Measurements from ENCODE around the gene RBMX.
"Not testable (repeated sequence)": the region's sequence is repeated elsewhere in the genome, so short reads cannot be mapped to it uniquely, and the experiment has no call there.

Gene RBMX

DNA sequence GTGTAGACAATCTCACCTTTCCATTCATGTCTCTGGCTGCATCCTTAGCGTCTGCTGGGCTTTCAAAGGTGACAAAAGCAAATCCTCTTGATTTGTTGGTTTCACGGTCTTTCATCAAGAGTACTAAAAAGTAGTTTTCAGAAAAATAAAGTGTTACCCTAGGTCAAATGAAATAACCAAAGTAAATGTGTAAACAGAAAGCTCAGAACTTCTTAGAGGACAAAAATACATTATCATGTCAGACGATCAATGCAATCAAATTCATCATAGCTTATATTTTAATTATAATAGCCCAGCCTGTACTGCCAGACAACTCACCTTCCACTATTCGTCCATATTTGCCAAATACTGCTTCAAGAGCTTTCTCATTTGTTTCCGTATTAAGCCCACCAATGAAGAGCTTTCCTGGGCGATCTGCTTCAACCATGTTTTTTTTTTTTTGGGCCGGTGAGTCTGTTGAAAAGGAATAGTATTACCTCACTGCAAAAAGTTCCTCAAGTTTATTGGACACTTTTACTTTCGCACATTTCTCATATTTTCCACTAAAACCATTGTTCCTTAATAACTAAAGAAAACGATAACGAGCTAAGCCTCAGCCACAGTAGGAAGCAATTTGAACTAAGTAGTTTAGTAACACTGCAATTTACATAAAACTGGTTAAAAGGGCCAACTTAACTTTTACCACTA is 1.4 kb downstream of the RBMX start:
- DNase-seq, result no peak

DNA sequence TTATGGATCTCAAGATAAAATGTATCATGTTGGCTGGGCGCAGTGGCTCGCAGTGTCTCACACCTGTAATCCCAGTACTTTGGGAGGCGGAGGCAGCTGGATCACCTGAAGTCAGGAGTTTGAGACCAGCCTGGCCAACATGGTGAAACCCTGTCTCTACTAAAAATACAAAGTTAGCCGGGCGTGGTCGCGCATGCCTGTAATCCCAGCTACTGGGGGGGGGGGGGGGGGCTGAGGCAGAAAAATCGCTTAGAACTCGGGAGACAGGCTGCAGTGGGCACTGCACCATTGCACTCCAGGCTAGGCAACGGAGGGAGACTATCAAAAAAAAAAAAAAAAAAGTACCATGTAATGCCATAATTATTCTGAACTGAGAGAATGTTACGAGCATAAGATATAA is 2.1 kb downstream of the RBMX start:
- DNase-seq, result no peak

DNA sequence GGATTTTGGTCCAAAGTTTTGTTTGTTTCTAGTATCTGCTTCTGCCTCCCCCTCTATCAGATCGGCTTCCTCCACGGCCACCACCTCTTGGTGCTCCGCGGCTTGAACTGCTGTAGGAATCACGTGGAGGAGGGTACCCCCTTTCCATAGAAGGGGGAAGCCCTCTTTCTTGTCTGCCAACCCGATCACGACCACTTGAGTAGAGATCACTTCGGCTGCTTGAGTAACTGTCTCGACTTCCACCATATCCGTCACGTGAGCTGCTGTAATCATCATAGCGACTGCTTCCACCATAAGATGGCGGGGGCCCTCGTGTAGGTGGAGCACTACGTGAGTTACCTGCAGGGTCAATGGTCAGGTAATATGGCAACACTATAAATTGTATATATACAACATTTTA is 6.4 kb downstream of the RBMX start:
- not testable (repeated sequence) for DNase-seq

DNA sequence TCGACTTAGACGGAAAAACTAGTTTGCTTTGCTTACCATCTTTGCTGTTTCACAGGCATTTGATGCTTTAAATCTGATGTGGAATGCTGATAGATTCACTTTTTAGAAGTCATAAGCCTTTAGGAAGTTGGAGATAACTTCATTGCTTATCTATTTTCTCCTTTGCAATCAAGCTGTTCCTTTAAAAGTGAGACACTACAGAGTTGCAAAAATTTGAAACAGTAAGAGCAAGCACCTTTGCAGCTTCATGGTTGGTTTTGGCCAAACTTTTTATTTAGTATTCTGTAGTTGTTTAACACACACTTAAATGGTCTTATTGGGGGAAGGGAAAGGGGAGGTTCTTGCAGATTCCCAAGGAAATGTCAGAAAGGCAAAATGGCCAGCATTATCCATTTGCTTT is 7.3 kb downstream of the RBMX start:
- not testable (repeated sequence) for DNase-seq

DNA sequence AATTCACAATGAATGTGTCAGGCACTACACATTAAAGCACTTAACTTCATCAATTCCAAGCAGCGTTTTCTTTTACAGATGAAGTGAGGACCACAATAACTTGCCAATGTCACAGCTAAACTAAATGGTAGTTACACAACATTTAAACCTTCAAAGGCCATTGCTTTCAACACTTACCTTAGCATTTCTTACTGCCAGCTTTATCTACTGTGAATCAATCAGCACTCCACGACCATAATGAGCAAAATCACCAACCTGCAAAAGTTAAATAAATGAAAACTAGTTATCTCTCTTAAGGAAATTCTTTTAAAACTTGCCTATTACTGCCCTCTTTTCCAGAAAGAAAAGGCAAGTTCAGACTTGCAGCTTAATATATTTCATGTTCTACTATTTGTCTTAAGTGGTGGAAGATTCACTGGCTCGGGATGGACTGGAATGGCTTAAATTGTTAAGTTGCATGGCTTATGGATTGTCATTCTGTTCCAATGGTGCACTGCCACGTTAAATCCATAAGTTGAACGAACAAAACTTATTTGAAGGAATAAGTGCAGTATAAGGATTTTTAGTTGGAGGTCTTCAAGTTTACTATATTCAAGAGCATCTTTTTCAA is 8.3 kb downstream of the RBMX start:
- no peak for DNase-seq

DNA sequence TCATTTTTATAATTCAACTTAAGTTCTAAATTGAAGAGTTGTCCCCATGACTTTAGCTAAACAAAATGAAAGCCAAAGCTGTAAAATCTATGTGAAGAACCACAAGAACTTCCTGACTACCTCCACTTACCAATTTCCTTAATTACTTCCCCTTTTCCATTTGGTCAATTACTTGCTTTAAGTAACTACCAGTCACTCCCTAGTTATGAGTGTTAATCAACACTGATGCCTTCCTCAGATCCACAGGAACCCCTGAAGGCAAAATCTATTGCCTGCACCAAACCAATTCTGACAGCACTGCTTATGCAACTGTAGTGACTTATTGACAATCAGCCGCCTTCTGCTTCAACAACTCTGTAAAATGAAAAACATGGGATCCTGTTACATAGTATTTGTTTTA is 10.5 kb downstream of the RBMX start:
- no peak for DNase-seq

DNA sequence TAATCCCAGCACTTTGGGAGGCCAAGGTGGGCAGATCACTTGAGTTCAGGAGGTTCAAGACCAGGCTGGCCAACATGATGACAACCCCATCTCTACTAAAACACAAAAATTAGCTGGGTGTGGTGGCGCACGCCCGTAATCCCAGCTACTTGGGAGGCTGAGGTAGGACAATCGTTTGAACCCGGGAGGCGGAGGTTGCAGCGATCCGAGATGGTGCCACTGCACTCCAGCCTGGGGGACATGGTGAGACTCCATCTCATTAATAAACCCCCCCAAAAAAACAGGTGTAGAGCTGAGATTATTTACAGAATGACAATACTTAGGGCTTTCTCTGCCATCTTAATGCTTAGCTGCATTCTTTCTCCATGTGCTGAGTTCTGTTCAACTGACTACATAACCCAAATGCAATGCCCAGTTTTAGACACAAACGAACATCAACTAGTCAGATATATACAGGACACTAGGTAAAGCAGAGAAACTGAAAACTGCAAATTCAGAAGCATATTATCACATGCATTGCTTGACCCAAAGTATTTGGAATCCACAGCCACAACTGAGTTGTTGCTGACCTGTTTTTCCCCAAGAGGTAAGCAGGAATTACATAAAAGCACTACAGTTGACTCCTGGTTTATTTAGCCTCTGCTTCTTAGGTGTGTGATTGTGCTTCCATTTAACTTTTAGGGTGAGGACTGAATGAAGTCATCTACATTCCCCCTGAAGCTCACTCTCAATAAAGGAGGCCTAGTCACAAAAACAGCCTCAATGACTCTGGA is 12.1 kb downstream of the RBMX start:
- no peak for DNase-seq

DNA sequence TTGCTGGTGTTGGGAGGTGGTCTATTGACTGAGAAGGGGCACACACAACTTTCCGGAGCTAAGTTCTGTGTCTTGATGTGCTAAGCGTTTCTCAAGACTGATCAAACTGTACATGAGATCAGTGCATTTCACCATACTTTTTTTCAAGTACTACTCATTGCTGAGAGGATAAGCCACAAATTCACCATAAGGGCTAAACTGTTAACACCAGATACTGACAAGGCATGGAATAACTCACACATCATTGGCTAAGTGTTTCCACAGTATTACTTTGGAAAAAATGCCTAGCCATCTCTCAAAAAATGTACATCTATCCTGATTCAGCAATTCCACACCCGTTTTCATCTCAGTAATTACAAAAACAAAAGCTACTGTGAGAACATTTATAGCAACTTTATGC is 13.0 kb downstream of the RBMX start:
- no peak for DNase-seq

DNA sequence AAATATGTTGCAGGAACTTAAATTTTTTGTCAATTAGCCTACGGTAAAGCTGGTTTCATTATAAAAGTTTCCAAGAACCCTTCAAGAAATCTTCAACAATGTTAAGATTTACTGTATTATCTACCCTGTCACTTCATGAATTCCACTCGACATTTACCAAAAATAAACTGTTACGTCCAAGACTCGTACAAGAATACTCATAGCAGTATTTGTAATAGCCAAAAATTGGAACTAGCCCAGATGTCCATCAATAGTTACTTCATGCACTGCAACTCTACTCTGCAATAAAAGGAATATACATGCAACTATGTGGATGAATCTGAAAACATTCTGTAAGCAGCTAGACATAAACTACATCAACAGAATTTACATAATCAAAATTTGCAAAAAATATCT is 13.4 kb downstream of the RBMX start:
- DNase-seq, result no peak

DNA sequence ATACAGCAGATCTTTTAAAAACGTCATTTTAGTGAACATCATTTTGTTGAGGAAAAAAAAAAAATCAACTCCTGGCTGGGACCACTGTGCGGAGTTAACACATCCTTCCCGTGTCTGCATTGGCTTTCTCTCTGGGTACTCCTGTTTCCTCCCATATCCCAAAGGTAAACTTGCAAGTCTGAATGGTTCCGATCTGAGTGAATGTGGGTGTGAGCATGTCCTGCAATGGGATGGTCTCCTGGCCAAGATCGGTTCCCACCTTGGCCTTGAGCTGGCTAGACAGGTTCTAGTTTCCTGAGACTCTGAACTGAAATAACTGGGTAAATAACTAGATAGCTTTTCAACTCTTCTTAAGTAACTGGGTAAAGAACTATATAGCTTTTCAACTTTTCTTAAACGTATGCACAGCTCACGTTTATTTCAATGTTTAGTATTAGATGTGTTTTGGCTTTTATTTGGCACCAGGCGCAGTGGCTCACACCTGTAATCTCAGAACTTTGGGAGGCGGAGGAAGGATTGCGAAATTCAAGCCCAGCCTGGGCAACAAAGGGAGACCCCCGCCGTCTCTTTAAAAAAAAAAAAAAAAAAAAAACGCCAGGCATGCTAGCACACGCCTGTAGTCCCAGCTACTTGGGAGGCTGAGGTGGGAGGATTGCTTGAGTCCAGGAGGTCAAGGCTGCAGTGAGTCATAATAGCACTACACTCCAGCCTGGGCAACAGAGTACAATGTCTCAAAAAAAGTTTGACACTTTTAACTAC is 14.0 kb downstream of the RBMX start:
- no peak for DNase-seq

DNA sequence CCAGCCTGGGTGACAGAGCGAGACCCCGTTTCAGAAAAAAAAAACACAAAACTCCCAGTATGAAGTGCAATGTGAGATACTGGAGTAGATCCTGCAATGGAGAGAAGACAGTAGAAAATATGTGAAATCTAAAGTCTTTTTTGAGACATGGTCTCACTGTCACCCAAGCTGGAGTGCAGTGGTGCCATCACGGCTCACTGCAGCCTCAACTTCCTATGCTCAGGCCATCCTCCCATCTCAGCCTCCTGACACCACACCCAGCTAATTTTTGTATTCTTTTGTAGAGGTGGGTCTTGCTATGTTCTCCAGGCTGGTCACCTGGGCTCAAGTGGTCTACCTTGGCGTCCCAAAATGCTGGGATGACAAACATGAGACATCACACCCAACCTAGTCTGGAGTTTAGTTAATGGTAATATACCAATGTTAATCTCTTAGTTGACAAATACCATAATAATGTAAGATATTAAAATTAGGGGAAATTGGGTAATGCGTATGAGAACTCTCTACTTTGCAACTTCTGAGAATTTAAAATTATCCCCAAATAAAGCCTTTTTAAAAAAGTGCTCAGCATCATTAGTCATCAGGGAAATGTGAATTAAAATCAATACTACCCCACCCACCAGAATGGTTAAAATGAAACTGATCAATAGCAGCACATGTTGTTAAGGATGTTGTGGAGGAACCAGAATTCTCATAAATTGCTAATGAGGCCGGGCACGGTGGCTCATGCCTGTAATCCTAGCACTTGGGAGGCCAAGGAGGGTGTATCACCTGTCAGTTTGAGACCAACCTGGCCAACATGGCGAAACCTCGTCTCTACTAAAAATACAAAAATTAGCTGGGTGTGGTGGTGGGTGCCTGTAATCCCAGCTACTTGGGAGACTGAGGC is 15.0 kb downstream of the RBMX start:
- no peak for DNase-seq

DNA sequence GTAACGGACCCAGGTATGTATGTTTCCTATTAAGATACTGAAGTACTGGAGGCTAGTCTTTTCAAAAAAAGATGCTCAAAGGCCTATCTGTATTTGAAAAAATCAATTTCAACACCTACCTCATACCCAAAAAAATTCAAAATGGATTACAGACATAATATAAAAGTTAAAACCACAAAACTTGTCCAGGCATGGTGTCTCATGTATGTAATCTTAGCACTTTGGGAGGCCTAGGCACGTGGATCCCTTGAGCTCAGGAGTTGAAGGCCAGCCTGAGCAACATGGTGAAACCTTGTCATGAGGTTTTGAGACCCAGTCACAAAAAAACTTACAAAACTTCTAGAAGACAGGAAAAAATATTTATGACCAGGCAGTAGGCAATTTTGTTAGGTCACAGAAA is 16.7 kb downstream of the RBMX start:
- DNase-seq, result no peak

DNA sequence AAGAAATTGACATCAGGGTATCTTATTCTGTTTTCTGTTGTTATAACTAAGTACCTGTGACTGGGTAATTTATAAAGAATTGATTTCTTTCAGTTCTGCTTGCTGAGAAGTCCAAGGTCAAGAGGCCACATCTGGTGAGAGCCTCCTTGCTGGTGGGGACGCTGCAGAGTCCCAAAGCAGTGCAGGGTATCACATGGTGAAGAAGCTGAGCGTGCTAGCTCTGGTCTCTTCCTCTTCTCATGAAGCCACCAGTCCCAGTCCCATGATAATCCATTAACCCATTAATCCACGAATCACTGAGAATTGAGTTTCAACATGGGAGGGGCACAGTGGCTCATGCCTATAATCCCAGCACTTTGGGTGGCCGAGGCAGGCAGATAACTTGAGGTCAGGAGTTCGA is 18.0 kb downstream of the RBMX start:
- no peak for DNase-seq

DNA sequence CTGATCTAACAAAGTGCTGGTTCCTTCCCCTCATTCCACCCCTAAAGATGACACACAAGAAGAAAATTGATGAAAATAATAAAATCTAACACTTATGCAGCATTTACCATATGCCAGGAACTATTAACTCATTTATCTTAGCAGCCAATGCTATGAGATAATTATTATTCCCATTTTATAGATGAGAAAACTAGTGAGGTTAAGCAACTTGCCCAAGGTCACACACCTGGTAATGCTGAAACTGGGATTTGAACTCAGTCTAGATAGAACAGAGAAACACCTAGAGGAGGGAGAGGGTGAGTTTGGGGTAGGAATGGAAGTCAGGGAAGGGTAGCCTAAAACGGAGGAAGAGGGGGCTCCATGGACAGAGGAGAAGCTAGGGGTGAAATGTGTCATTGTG is 18.6 kb downstream of the RBMX start:
- no peak for DNase-seq

DNA sequence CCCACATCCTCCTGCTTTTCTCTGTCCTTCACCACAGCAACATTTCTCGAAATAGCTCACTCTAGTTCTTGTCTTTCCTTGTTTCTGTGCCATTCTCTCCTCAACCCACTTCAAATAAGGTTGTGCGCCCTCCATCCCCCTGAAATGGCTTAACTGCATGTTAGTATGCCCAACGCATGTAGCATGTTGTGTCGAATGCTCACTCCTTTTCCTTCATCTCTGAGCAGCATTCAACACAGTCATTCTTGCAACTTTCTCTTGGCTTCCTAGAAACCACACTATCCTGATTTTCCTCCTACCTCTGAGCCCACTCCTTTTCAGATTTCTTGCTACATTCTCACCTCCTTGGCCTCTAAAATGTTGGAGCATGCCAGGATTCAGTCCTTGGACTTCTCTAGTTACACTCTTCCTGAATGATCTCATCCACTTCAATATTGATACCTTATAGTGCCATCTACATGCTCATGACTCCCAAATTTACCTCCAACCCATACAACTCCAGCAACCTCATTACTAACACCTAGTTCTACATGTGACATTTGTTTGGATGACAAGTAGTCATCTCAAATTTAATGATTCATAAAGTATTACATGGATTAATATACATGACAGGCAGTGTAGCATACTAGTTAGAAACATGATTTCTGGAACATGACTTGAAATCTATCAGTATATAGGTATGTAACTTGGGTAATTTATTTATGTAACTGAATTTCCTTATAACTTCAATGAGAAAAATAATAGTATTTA is 22.3 kb downstream of the RBMX start:
- DNase-seq, result no peak

DNA sequence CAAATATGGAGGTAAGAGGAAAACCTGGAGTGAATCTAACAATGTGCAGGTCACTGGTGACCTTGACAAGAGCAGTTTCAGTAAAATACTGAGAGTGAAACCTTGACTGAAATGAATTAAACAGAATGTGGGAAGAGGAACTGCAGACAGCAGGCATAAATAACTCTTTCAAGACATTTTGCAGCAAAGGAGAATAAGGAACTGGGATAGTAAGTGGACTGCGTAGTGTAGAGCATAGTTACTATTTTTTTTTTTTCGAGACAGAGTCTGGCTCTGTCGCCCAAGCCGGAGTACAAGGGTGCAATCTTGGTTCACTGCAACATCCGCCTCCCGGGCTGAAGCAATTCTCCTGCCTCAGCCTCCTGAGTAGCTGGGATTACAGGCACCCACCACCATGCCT is 24.0 kb downstream of the RBMX start:
- DNase-seq, result no peak

DNA sequence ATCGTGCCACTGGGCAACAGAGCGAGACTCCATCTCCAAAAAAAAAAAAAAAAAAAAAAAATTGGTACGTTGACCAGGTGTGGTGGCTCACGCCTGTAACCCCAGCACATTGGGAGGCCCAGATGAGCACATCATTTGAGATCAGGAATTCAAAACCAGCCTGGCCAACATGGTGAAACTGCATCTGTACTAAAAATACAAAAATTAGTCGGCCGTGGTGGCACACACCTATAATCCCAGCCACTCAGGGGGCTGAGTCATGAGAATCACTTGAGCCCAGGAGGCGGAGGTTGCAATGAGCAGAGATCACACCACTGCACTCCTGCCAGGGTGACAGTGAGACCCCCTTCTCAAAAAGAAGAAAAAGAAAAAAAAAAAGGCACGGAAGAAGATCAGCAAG is 24.5 kb downstream of the RBMX start:
- DNase-seq, result no peak

DNA sequence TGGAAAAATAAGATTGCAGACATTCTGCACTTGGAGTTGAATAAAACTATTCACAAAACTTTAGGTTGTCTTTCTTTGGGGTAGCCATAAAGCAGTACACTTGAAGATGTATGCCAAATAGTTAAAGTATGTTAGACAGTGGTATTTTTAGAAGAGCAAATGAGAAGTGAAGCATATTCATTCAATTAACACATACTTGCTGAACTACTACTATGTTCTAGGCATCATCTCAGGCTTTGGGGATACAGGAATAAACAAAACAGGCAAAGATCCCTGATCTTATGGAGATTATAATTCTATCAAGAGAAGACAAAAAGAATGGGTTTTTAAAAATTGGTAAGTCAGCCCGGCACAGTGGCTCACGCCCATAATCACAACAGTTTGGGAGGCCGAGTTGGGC is 29.0 kb downstream of the RBMX start:
- no peak for DNase-seq

DNA sequence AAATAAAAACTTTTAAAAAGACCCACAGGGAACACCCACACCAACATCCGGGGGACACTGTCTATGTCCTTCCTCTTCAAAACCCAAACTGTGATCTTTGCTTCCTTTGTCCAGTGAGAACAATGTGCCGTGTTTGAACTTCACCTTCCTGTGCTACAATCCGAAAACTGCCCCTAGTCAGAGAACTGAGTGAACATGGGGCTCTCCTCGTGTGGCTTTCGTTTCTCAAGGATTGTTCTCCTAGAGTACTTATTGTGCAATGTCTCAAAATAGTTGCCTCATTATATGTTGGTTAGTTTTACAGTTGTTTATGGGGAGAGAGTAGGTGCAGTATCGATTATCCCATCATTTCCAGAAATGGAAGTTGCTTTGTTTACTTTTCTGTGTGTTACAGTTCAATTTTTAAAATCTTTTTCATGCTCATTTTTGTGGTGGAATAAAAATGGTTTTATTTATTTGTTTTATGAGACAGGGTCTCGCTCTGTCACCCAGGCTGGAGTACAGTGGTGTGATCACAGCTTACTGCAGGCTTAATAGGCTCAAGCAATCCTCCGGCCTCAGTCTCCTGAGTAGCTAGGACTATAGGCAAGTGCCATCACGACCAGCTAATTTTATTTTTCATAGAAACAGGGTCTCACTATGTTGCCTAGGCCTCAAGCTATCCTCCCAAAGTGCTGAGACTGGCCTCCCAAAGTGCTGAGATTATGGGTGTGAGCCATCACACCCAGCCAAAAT is 29.9 kb downstream of the RBMX start:
- DNase-seq, result no peak

DNA sequence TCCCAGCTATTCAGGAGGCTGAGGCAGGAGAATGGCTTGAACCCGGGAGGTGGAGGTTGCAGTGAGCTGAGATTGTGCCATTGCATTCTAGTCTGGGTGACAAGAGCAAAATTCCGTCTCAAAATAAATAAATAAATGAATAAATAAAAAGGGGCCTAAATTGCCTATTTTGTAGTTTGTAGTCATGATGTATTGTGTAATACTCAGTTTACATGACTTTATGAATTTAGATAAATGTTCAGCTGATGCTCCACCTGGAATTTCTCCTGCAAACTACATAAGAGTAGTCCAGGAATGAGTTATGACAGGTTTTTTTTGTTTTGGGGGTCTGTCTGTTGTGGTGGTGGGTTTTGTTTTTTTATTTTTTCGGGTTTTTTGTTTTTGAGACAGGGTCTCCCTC is 31.1 kb downstream of the RBMX start:
- DNase-seq, result no peak
